T-helper 1 cell (primary cell): ENCODE data around the gene AGTRAP.

Experiments used
- DNase-seq, 5 donors: peaks; one replicate each; pipeline ENCODE4 v3.0.0-alpha.2; 2012 to 2020

AGTRAP gene

GRCh38 chr1:11764519-11764918 lies 28.6 kb downstream of the AGTRAP start:
- DNase-seq: no peak

DNA sequence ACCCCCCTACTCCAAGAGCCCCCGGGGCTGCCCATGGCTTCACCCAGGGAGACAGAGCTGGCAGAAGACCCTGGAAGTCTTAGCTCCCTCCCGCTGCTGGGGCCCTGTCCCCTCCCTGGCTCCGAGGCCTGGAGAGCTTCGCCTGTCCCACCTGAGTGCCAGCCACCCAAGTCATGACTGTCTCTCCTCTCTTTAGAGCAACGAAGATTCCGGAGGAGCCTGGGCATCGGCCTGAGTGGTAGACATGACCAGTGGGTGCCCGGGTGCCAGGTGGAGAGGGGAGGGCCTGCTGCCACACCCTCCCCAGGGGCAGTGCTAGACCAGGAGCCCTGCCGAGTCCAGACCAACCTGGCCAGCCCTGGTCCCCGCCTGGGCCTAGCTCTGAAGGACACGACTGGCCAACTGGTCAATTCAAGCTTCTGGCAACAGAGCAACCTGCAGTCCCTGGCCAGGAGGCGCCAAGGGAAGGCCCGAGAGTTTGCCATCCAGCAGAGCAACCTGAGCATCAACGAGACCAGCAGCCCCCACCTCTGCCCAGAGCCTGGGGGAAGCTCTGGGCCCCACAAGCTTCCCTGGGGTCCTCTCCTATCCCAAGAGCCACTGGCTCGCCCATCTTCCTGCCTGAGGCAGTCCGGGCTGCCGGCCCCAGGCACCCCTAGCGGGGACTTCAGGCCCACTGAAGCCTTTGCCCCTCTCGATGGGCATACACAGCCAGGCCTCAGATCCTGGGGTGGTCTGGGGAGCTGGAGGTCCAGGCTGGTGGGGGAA lies 29.9 kb downstream of the AGTRAP start:
- DNase-seq: no peak

DNA sequence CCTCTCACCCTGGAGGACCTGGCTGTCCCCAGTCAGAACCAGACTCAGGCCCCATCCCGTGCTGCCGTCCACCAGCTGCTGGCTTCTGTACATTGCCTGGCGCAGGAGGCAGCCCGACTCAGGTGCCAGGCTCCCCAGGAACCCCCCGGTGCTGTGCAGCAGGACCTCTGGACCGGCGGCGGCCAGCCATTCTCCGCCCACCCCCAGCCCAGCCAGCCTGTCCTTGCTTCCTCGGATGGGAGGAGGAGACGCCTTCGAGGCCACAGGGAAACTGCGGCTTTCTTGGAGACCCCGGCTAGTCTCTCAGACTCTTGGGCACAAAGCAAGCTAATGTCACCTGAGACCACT lies 30.5 kb downstream of the AGTRAP start:
- DNase-seq: no peak

GRCh38 chr1:11767922-11768704 lies 32.2 kb downstream of the AGTRAP start:
- DNase-seq: no peak

GRCh38 chr1:11768821-11769220 lies 32.9 kb downstream of the AGTRAP start:
- no peak for DNase-seq

DNA sequence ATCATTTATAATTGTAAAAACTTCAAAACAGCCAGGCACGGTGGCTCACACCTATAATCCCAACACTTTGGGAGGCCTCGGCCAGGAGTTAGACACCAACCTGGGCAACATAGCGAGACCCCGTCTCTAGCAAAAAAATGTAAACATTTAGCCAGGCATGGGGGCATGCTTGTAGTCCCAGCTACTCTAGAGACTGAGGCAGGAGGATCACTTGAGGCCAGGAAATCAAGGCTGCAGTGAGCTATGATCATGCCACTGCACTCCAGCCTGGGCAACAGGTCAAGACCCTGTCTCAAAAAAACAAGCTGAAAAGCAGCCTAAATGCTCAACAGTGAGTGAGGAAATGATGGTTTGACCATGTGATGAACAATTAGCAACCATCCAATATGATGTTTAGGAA lies 33.3 kb downstream of the AGTRAP start:
- no peak for DNase-seq

DNA sequence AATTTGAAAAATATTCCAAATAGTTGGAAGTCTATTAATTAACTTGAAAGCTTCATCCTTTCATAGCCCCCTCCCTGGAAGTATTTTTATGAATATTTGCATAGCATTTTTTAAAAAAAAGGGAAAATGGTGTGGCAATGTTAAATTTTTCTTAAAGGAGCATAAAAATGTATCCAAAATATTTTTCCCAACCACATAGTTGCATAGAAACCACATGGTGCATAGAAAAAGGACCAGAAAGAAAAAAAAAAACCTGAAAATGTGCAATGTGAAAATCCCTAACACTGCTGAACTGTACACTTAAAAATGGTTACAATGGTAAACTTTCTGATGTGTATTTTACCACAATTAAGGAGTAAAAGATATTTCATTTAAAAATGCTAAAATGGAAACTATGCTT lies 34.1 kb downstream of the AGTRAP start:
- DNase-seq: no peak

DNA sequence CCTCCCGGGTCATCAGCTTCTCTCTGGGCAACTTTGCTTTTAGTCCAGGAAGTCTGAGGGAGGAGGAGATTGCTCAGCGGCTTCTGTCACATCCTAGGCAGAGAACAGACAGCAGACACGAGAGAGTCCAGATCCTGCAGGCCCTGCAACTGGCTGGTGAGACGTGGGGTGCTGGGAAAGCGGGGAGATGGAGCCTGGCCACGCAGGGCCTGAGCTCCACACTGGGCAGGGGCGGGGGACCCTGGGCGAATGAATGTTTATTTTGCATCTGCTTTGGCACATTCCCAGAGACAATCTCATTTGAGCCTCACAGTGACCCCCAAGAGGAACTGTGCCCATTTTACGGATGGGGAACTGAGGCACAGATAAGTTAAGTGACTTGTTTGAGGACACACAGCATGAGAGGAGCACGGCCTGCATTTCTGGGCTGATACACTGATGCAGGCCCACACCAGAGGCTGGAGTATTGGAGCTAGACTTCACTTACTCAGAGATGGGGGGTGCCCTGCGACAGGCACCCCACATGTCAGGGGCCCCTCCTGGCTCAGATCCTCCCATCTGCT lies 35.6 kb downstream of the AGTRAP start:
- DNase-seq: no peak

DNA sequence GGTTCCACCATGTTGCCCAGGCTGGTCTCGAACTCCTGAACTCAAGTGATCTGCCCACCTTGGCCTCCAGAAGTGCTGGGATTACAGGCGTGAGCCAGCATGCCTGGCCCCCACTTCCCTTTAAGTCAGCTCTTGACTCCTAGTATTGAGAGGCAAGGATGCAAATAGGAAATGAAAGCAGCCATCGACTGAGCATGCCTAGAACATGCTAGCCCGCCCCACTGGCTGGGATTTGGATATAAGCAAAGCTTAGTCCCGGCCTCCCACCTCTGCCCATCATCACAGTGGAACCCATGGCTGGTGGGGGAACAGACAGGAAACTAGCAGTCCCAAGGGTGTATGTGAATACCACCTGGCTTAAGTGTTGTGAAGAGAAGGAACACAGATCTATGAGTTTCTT lies 36.5 kb downstream of the AGTRAP start:
- no peak for DNase-seq

GRCh38 chr1:11774753-11775152 lies 38.8 kb downstream of the AGTRAP start:
- no peak for DNase-seq

GRCh38 chr1:11777658-11778322 lies 41.9 kb downstream of the AGTRAP start:
- no peak for DNase-seq

DNA sequence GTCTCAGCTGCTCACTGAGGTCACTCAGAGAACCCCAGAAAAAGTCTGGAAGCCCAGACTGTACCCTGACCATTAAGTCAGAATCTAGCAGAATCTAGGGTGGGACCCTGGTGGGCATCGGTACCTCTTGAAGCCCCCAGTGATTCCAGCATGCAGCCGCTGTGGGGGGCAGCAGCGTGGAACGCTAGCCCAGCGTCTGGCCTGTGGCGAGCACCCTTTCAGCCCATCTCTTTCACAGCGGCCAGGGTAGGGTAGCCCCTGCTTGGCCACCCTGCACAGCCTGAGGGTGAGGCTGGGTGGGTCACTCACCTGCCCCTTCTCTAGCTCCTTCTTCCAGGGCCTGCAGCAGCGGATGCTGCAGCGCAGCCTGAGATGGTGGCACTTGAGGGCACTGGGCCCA lies 42.4 kb downstream of the AGTRAP start:
- no peak for DNase-seq

DNA sequence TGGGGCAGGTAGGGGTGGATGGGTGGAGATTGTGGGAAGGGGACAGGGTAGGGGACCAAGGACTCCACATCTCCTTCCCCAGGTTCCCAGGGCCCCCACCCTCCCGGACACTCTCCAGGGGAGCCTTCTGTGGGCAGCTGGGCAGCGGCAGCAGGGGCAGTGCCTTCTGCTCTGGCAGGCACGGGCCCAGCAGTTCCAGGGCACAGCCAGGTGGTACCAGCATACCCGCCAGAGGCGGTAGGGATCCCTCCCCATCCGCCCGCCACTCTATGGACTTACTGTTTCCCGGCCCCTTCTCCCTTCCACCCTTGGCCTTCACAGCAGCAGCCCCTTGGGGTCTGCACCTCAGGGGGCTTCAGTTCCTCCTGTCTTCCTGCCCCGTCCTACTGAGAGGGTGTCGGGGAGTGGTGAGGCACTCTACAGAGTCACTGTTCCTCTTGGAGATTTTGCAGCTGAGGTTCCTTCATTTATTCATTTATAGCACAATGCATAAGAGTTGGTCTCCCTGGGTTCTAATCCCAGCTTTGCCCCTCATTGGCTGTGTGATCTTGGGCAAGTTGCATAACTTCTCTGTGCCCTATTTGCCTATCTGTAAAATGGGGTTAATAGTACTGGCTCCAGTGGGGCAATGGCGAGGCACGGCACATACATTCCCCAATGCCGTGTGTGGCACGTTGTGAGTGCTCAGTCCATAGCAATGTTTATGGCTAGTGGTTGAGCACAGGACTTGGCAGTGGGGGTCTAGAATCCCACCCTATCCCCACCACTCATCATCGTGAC lies 43.1 kb downstream of the AGTRAP start:
- DNase-seq: no peak

- no peak for DNase-seq
Measured at GRCh38 chr1:11779715-11780379, 43.9 kb downstream of the AGTRAP start.

GRCh38 chr1:11780380-11781147 lies 44.6 kb downstream of the AGTRAP start:
- DNase-seq: no peak

DNA sequence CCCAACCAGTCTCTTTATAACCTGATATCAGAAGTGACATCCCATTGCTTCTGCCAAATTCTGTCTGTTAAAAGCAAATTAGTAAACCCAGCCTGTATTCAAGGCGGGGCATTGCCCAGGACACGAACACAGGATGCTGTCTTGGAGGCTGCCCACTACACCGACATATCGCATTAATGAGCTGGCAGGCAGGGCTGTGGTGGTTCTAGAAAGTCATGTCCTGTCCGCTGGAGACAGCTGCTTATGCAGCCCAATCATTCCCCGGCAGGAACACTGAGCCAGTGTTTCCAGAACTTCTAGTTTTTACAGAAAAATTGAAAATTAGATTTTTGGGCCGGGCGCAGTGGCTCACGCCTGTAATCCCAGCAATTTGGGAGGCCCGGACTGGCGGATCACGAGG lies 45.4 kb downstream of the AGTRAP start:
- no peak for DNase-seq

DNA sequence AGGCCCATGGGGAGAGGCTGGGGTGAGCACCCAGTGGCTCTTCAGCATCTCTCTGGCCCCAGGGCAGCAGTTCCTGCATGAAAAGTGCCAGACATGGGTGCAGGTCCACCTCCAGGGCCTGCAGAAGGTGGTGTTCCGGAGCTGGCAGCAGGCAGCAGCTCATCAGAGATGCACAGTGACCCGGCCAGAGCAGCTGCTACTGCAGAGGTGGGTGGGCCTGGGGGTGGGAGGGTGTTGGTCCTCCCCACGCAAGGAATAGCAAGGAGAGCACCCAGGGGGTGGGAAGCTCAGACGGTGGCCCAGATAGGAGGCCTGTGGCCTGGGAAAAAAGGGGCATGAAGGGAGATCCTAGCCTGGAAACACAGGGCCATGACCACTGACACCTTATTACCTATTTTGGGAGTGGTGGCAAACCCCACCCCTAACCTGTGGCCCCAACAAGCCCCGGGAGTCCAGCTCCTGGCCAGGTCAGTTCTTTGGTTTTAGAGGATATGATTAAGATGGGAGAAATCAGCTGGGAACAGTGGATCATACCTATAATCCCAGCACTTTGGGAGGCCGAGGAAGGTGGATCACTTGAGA lies 46.3 kb downstream of the AGTRAP start:
- DNase-seq: no peak

DNA sequence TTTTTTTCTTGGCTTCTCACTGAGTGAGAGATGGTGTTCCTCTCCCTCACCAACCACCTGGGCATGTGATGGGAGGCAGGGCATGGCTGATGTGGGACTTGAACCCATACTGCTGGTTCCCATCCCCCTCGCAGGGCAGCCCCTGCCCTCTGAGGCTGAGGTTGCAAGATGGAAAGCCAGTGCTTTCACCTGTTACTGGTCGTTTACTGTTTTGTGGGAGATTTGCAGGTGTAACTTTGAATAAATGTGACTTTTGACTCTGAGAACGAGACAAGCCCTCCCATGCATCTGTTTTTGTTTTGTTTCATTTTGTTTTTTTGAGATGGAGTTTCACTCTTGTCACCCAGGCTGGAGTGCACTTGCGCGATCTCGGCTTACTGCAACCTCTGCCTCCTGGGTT lies 47.6 kb downstream of the AGTRAP start:
- DNase-seq: no peak

DNA sequence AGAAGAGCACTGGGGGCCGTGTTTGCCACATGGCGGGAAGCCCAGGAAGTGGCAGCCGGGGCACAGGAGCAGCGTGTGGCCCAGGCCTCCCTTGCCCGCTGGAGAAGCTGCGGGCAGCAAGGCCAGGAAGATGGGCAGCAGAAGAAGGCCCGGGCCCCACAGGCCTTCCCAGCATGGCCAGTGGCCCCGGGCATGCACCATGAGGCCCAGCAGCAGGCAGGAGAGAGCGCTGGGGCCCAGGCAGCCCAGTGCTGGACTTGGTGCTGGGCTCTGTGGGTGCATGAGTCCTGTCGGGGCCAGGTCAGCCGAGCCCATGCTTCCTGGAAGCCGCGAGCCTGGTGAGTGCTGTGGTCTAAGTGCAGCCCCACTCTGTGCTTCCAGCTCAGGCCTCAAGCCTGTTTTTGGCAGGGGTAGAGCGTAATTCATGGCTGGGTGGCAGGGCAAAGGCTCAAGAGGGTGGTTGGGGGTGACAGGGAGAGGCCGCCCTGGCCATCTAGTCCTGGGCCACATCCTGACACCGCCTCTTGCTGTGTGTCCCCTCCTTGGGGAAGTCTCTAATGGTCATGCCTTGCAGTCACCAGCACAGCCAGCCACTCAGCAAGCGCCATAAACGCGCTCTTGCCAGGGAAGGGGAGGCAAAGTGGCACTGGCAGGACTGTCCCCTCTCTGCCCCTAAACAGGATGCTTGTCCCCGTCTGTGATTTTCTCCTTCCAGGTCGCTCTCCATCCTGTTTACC lies 48.5 kb downstream of the AGTRAP start:
- DNase-seq: no peak
